Thoracic aorta (tissue), 2 donors: Measurements from ENCODE around the gene CD8B2. TPM values are rescaled to one million over a fixed set of nuclear protein-coding genes. Genes with fewer than 3 reads are reported as not detected.

Experiments used
- ATAC-seq: fragments of 150-250 bp; one replicate; pipeline ENCODE4 v1.8.0; 2017; ENCODE audit warnings: low read depth; ENCODE audit not compliant: insufficient number of reproducible peaks, low FRiP score
- DNase-seq: peaks from one replicate; pipeline ENCODE4 v3.0.0-alpha.2; 2020; ENCODE audit warnings: low spot score
- H3K27ac ChIP-seq, 2 donors: fragments of 200-600 bp; sonication (generic); 1 replicate in 1 of 2; 2 replicates in 1 of 2; pipeline ENCODE4 v1.5.1; 2016; ENCODE audit warnings: mild to moderate bottlenecking in 2 of 2, moderate library complexity in 2 of 2
- H3K27me3 ChIP-seq: fragments of 200-600 bp; sonication (generic); replicated peaks from 2 replicates; pipeline ENCODE4 v1.6.0; 2016; ENCODE audit warnings: mild to moderate bottlenecking; ENCODE audit not compliant: insufficient read depth
- H3K36me3 ChIP-seq: fragments of 200-600 bp; sonication (generic); one replicate; pipeline ENCODE4 v1.5.1; 2016
- H3K4me1 ChIP-seq, 2 donors: fragments of 200-600 bp; sonication (generic); 1 replicate in 1 of 2; 2 replicates in 1 of 2; pipeline versions ENCODE4 v1.5.1 to v1.6.0; 2016; ENCODE audit warnings: low read depth in 2 of 2, mild to moderate bottlenecking in 1 of 2; ENCODE audit not compliant: control insufficient read depth in 1 of 2
- H3K4me3 ChIP-seq: fragments of 200-600 bp; sonication (generic); 2 replicates; pipeline ENCODE4 v1.5.1; 2016; ENCODE audit warnings: mild to moderate bottlenecking
- H3K9me3 ChIP-seq: fragments of 200-600 bp; sonication (generic); 2 replicates; pipeline ENCODE4 v1.5.1; 2016
- CTCF ChIP-seq: fragments of 200-600 bp; sonication (generic); IDR thresholded peaks from one replicate; pipeline ENCODE4 v1.5.1; 2019; ENCODE audit warnings: antibody characterized with exemption
- total RNA-seq, 2 donors: library from RNA; depleted of rRNA; stranded (reverse); fragments of >200 nt; gene quantifications; one replicate each; pipeline versions ENCODE4 v1.1.0 to v1.2.3, GENCODE V29; 2016

Gene CD8B2
- total RNA-seq, 2 donors from 2014 or later: not detected

- Histone ChIP-seq H3K4me3 (no peak overlapping the region), H3K27me3 (no peaks in the 10 kb centered on the region), H3K9me3 (no peaks in the 10 kb centered on the region), H3K36me3 (no peaks in the 10 kb centered on the region), H3K4me1 (no peaks in the 10 kb centered on the region), H3K27ac (no peak overlapping the region)
- no peak for DNase-seq
- no peak for TF ChIP-seq CTCF
- ATAC-seq: no peak
Observed at GRCh38 chr2:106523976-106524665, 37.0 kb downstream of the CD8B2 start.

- DNase-seq (no peak), ATAC-seq (no peak)
- no peak for TF ChIP-seq CTCF
Observed at GRCh38 chr2:106530866-106531265, 43.7 kb downstream of the CD8B2 start.

GRCh38 chr2:106531676-106532214 is 44.6 kb downstream of the CD8B2 start:
- Histone ChIP-seq H3K9me3 (no peaks in the 10 kb centered on the region), H3K36me3 (no peaks in the 10 kb centered on the region), H3K27me3 (no peaks in the 10 kb centered on the region), H3K4me3 (no peak overlapping the region), H3K27ac (no peak overlapping the region), H3K4me1 (no peaks in the 10 kb centered on the region)
- TF ChIP-seq CTCF: no peak
- no peak for DNase-seq
- no peak for ATAC-seq

More at GRCh38 chr2:106530866-106531265, 43.7 kb downstream of the CD8B2 start:
- no peaks in the 10 kb centered on the region for H3K27me3 ChIP-seq
- no peaks in the 10 kb centered on the region for H3K36me3 ChIP-seq
- no peaks in the 10 kb centered on the region for H3K4me1 ChIP-seq
- H3K9me3 ChIP-seq: no peaks in the 10 kb centered on the region
- no peak overlapping the region for H3K27ac ChIP-seq
- H3K4me3 ChIP-seq: no peak overlapping the region

- Histone ChIP-seq H3K27ac (no peak overlapping the region), H3K36me3 (no peaks in the 10 kb centered on the region), H3K9me3 (no peaks in the 10 kb centered on the region), H3K4me1 (no peaks in the 10 kb centered on the region), H3K4me3 (no peak overlapping the region), H3K27me3 (no peaks in the 10 kb centered on the region)
- TF ChIP-seq CTCF: no peak
- DNase-seq (no peak), ATAC-seq (no peak)
Observed at GRCh38 chr2:106532236-106532635, 45.1 kb downstream of the CD8B2 start.

- Histone ChIP-seq H3K4me1 (no peaks in the 10 kb centered on the region), H3K9me3 (no peaks in the 10 kb centered on the region), H3K36me3 (no peaks in the 10 kb centered on the region), H3K27ac (no peak overlapping the region), H3K4me3 (no peak overlapping the region), H3K27me3 (no peaks in the 10 kb centered on the region)
- TF ChIP-seq CTCF: no peak
- ATAC-seq (no peak), DNase-seq (no peak)
Observed at GRCh38 chr2:106534471-106534870, 47.3 kb downstream of the CD8B2 start.
